HepG2 (cell line): Measurements from ENCODE around the gene CEP97.

Experiments
- CTCF ChIP-seq: sonication (generic); formaldehyde crosslinking; IDR thresholded peaks from 2 replicates; pipeline ENCODE4 v1.5.0; 2020; ENCODE audit warnings: mild to moderate bottlenecking, missing genetic modification reagents, moderate library complexity
- EP300 ChIP-seq, 3 experiments: sonication (generic) in 1 of 3; formaldehyde crosslinking in 1 of 3; IDR thresholded peaks; 2 replicates each; pipeline versions ENCODE4 v1.5.1 to v1.6.1; 2011 to 2020; ENCODE audit warnings: low read depth in 2 of 3, low read length in 2 of 3, borderline replicate concordance in 1 of 3, improper control_type of control experiment in 1 of 3, mild to moderate bottlenecking in 1 of 3, missing genetic modification reagents in 1 of 3, moderate library complexity in 1 of 3
- GABPA ChIP-seq, 2 experiments: IDR thresholded peaks; 2 replicates each; pipeline ENCODE4 v1.6.1; 2011 to 2016; ENCODE audit warnings: low read depth in 2 of 2, low read length in 1 of 2, missing biosample characterization in 1 of 2, missing genetic modification characterization in 1 of 2
- GABPB1 ChIP-seq: IDR thresholded peaks from 2 replicates; pipeline ENCODE4 v1.6.1; 2016; ENCODE audit warnings: mild to moderate bottlenecking, missing genetic modification reagents, moderate library complexity, missing compliant biosample characterization
- HMGXB3 ChIP-seq: sonication (generic); formaldehyde crosslinking; IDR thresholded peaks from 2 replicates; pipeline ENCODE4 v1.4.0; 2020; ENCODE audit warnings: missing genetic modification reagents, borderline replicate concordance
- POLR2A ChIP-seq, 2 experiments: IDR thresholded peaks; 2 replicates each; pipeline ENCODE4 v1.6.1; 2011; ENCODE audit warnings: low read depth in 2 of 2, low read length in 2 of 2, mild to moderate bottlenecking in 1 of 2, moderate library complexity in 1 of 2; ENCODE audit not compliant: insufficient read depth in 1 of 2
- POLR2G ChIP-seq: fragments of 200-400 bp; formaldehyde crosslinking; IDR thresholded peaks from 2 replicates; pipeline ENCODE4 v1.6.1; 2018; ENCODE audit warnings: mild to moderate bottlenecking, low read depth, low read length, moderate library complexity
- RAD21 ChIP-seq: fragments of 450-650 bp; formaldehyde crosslinking; IDR thresholded peaks from 2 replicates; pipeline ENCODE4 v1.5.0; 2020; ENCODE audit warnings: mild to moderate bottlenecking
- RXRA ChIP-seq: sonication (generic); formaldehyde crosslinking; IDR thresholded peaks from 2 replicates; pipeline ENCODE4 v1.5.1; 2020; ENCODE audit warnings: missing genetic modification reagents
- ZBTB43 ChIP-seq: sonication (generic); formaldehyde crosslinking; conservative IDR thresholded peaks from 2 replicates; pipeline ENCODE4 v1.4.0; 2020; ENCODE audit warnings: missing genetic modification reagents
- ZNF274 ChIP-seq: sonication (generic); formaldehyde crosslinking; IDR thresholded peaks from 2 replicates; pipeline ENCODE4 v1.5.1; 2020; ENCODE audit warnings: mild to moderate bottlenecking, missing genetic modification reagents
- ZNF513 ChIP-seq: sonication (generic); formaldehyde crosslinking; conservative IDR thresholded peaks from 2 replicates; pipeline ENCODE4 v1.5.0; 2020; ENCODE audit warnings: missing genetic modification reagents
- TF ChIP-seq, protein P1 (sequence below): sonication (generic); formaldehyde crosslinking; IDR thresholded peaks from 2 replicates; pipeline ENCODE4 v1.4.0; 2020; ENCODE audit warnings: missing genetic modification reagents
- TF ChIP-seq, protein P2 (sequence below): sonication (generic); formaldehyde crosslinking; IDR thresholded peaks from 2 replicates; pipeline ENCODE4 v1.9.0; 2022; ENCODE audit warnings: missing genetic modification reagents, mild to moderate bottlenecking, borderline replicate concordance

DNA sequence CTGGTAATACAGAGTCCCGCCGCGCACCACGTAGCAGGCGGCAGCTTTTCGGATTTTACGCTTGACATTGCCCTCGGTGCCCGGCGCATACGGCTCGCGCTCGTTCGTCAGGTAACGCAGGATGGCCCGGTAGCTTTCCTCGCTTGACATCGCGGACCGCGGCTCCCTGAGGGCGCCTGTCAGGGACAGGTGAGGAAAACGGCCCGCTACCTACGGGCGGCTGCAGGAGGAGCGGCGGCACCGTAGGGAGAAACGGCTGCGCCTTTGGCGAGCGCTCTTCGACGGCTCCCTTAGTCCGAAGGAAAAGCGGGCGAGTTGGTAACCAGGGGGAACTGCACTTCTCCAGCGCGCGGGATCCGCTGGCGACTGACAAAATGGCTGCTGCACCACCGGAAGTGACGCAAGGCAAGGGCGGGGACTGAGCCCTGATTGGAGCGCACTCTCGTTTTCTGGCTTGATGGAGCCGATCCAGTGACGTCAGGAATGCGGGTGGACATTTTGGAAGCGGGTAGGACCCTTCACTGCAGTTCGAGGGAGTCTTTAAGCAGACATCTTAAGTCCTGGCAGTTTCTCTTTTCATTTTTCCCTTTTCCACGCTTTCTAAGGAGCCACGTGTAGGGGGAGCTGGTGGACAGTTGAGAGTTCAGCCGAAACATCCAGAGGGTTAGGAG, 47.5 kb upstream of the CEP97 start, which contains the start of gene ZBTB11:
- TF ChIP-seq RXRA (0 out of 2 replicates have a peak, but pooled peaks have one; percentile 34), EP300 (IDR thresholded peaks at IDR 0.05; ENCODE audit: low read depth in 2 of 2, low read length in 2 of 2) (no peak), EP300 (CRISPR knock-in tag; IDR thresholded peaks at IDR 0.05; ENCODE audit: borderline replicate concordance) (no peak), CTCF (CRISPR knock-in tag) (peak; percentile 71), POLR2A (IDR thresholded peaks at IDR 0.05; ENCODE audit: insufficient read depth in 1 of 2, low read depth in 2 of 2, low read length in 2 of 2) (peak; percentile 48 to 78), ZBTB43 (CRISPR knock-in tag) (0 out of 2 replicates have a peak, but pooled peaks have one; percentile 36), RAD21 (CRISPR knock-in tag) (no peak; the same call in 1 of the 2 replicates), ZNF274 (CRISPR knock-in tag) (no peak), GABPA (IDR thresholded peaks at IDR 0.05; ENCODE audit: low read depth, low read length) (peak; percentile 99), GABPA (CRISPR knock-in tag; IDR thresholded peaks at IDR 0.05; ENCODE audit: low read depth) (peak; percentile 98), HMGXB3 (CRISPR knock-in tag) (peak; percentile 73; the same call in 1 of the 2 replicates), GABPB1 (CRISPR knock-in tag) (peak; percentile 96), ZNF513 (CRISPR knock-in tag) (no peak), POLR2G (no peak)
- TF ChIP-seq, protein P1, sequence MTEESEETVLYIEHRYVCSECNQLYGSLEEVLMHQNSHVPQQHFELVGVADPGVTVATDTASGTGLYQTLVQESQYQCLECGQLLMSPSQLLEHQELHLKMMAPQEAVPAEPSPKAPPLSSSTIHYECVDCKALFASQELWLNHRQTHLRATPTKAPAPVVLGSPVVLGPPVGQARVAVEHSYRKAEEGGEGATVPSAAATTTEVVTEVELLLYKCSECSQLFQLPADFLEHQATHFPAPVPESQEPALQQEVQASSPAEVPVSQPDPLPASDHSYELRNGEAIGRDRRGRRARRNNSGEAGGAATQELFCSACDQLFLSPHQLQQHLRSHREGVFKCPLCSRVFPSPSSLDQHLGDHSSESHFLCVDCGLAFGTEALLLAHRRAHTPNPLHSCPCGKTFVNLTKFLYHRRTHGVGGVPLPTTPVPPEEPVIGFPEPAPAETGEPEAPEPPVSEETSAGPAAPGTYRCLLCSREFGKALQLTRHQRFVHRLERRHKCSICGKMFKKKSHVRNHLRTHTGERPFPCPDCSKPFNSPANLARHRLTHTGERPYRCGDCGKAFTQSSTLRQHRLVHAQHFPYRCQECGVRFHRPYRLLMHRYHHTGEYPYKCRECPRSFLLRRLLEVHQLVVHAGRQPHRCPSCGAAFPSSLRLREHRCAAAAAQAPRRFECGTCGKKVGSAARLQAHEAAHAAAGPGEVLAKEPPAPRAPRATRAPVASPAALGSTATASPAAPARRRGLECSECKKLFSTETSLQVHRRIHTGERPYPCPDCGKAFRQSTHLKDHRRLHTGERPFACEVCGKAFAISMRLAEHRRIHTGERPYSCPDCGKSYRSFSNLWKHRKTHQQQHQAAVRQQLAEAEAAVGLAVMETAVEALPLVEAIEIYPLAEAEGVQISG = peak; percentile 95
- TF ChIP-seq, protein P2, sequence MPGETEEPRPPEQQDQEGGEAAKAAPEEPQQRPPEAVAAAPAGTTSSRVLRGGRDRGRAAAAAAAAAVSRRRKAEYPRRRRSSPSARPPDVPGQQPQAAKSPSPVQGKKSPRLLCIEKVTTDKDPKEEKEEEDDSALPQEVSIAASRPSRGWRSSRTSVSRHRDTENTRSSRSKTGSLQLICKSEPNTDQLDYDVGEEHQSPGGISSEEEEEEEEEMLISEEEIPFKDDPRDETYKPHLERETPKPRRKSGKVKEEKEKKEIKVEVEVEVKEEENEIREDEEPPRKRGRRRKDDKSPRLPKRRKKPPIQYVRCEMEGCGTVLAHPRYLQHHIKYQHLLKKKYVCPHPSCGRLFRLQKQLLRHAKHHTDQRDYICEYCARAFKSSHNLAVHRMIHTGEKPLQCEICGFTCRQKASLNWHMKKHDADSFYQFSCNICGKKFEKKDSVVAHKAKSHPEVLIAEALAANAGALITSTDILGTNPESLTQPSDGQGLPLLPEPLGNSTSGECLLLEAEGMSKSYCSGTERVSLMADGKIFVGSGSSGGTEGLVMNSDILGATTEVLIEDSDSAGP = peak; percentile 85; the same call in 1 of the 2 replicates
